UCSD-AML1 (cell line): ENCODE measurements around the gene LIN37.
"Not testable (repeated sequence)": the region's sequence is repeated elsewhere in the genome, so short reads cannot be mapped to it uniquely, and the experiment has no call there.

ENCODE experiments used
- DNase-seq: peaks from one replicate; lab custom pipeline; 2025; ENCODE audit not compliant: unreplicated experiment; lab: John Stamatoyannopoulos, UW

Gene LIN37

GRCh38 chr19:35787227-35787799 lies 38.9 kb downstream of the LIN37 start:
- DNase-seq, result no peak

GRCh38 chr19:35788205-35788960 lies 40.0 kb downstream of the LIN37 start:
- DNase-seq, result no peak

- DNase-seq, result no peak
Observed at GRCh38 chr19:35789195-35789977, 41.0 kb downstream of the LIN37 start.

- DNase-seq, result no peak
Observed at GRCh38 chr19:35789978-35790944, 41.9 kb downstream of the LIN37 start.

- DNase-seq, result no peak
Observed at GRCh38 chr19:35790981-35791813, 42.8 kb downstream of the LIN37 start.

- no peak for DNase-seq
Observed at GRCh38 chr19:35791814-35792279, 43.5 kb downstream of the LIN37 start.

- DNase-seq, result no peak
Observed at GRCh38 chr19:35792312-35792711, 43.9 kb downstream of the LIN37 start.

- no peak for DNase-seq
Observed at GRCh38 chr19:35792888-35793287, 44.5 kb downstream of the LIN37 start.

- DNase-seq, result no peak
Observed at GRCh38 chr19:35793381-35794165, 45.2 kb downstream of the LIN37 start.

- DNase-seq, result not testable (repeated sequence)
Observed at GRCh38 chr19:35795564-35795963, 47.2 kb downstream of the LIN37 start.

GRCh38 chr19:35796645-35797542 lies 48.5 kb downstream of the LIN37 start:
- no peak for DNase-seq

- no peak for DNase-seq
Observed at GRCh38 chr19:35797663-35798062, 49.3 kb downstream of the LIN37 start.

- no peak for DNase-seq
Observed at GRCh38 chr19:35801828-35802227, 53.5 kb downstream of the LIN37 start.
